SH-SY5Y (cell line): ENCODE results near the gene CPA1.

Experiments
- GATA2 ChIP-seq: IDR thresholded peaks from 2 replicates; pipeline ENCODE4 v1.6.1; 2011; ENCODE audit warnings: mild to moderate bottlenecking, low read depth, low read length
- GATA3 ChIP-seq: IDR thresholded peaks from 2 replicates; pipeline ENCODE4 v1.6.1; 2011; ENCODE audit warnings: low read depth, mild to moderate bottlenecking, low read length, moderate library complexity

Gene CPA1

GRCh38 chr7:130363026-130363847, 17.1 kb upstream of the CPA1 start:
- TF ChIP-seq GATA3 (no peak), GATA2 (no peak)

GRCh38 chr7:130364451-130364850, 15.8 kb upstream of the CPA1 start:
- no peak for TF ChIP-seq GATA3
- no peak for TF ChIP-seq GATA2

- no peak for TF ChIP-seq GATA2
- TF ChIP-seq GATA3 = no peak
Measured at GRCh38 chr7:130365088-130365487, 15.2 kb upstream of the CPA1 start.

- TF ChIP-seq GATA2 (peak; percentile 58; the same call in 1 of the 2 replicates), GATA3 (no peak)
Measured at GRCh38 chr7:130365511-130366441, 14.5 kb upstream of the CPA1 start.

- TF ChIP-seq GATA2 (no peak), GATA3 (no peak)
Measured at GRCh38 chr7:130366564-130366963, 13.7 kb upstream of the CPA1 start.

GRCh38 chr7:130367088-130367755, 13.1 kb upstream of the CPA1 start:
- TF ChIP-seq GATA3 = no peak
- TF ChIP-seq GATA2 = no peak

GRCh38 chr7:130367836-130368746, 12.2 kb upstream of the CPA1 start:
- no peak for TF ChIP-seq GATA3

- no peak for TF ChIP-seq GATA2
- TF ChIP-seq GATA3 = no peak
Measured at GRCh38 chr7:130369110-130369711, 11.1 kb upstream of the CPA1 start.

- TF ChIP-seq GATA3 (no peak), GATA2 (no peak)
Measured at GRCh38 chr7:130369831-130370550, 10.3 kb upstream of the CPA1 start.

- TF ChIP-seq GATA2 (no peak), GATA3 (no peak)
Measured at GRCh38 chr7:130371046-130371445, 9.2 kb upstream of the CPA1 start.

- TF ChIP-seq GATA2 (no peak), GATA3 (no peak)
Measured at GRCh38 chr7:130372402-130373165, 7.7 kb upstream of the CPA1 start.

- TF ChIP-seq GATA3 (no peak), GATA2 (no peak)
Measured at GRCh38 chr7:130374507-130374906, 5.8 kb upstream of the CPA1 start.
